HL-60 (cell line): ENCODE results near the gene PPP6R2.

Experiments
- POLR2AphosphoS5 ChIP-seq: IDR thresholded peaks from 2 replicates; pipeline ENCODE4 v1.6.1; 2012; ENCODE audit warnings: low read depth
- TF ChIP-seq, protein P1 (sequence below): IDR thresholded peaks from one replicate; pipeline ENCODE4 v1.5.1; 2011; ENCODE audit warnings: low read length, control low read depth, inconsistent platforms; ENCODE audit not compliant: insufficient read depth

DNA sequence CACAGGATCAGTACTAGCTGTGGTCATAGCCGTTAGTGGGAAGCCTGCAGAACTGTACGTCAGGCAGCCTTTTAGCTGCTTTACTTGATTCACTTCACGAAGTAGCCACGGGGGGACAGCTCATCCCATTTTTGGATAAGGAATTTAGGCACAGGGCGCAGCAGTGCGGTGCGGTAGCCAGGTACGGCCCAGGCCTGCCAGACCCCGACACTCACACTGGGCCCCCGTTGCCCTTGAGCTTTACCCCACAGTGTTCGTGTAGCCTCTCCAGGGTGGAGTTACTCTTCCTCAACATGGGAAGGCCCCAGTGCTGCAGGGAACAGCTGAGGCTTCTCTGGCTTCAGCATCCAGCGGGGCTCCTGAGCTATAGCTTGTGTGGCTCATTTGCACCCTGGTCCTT, 72.3 kb downstream of the PPP6R2 start:
- TF ChIP-seq, protein P1, sequence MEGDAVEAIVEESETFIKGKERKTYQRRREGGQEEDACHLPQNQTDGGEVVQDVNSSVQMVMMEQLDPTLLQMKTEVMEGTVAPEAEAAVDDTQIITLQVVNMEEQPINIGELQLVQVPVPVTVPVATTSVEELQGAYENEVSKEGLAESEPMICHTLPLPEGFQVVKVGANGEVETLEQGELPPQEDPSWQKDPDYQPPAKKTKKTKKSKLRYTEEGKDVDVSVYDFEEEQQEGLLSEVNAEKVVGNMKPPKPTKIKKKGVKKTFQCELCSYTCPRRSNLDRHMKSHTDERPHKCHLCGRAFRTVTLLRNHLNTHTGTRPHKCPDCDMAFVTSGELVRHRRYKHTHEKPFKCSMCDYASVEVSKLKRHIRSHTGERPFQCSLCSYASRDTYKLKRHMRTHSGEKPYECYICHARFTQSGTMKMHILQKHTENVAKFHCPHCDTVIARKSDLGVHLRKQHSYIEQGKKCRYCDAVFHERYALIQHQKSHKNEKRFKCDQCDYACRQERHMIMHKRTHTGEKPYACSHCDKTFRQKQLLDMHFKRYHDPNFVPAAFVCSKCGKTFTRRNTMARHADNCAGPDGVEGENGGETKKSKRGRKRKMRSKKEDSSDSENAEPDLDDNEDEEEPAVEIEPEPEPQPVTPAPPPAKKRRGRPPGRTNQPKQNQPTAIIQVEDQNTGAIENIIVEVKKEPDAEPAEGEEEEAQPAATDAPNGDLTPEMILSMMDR: no peak
- no peak for TF ChIP-seq POLR2AphosphoS5
